ENCODE results near the gene MRTFB.

DNA sequence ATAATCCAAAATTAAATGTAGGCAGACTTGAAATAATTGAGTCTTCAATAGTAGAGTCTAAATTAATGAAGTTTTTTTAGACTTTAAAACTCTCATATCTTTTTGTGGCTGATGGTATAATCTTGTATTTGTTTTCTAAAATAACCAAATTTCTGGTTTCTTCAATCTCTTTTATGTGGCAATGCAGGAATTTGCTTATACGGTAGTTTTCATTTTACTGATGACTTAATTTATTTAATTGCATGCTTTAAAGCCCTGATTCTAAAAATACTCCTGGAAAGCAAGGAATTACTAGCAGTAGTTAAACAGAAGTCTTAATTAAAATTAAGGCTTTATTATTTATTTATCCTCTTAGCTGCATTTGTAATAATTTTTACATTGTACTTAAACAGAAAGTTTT is 15.4 kb downstream of the MRTFB start:
- TF ChIP-seq POLR2A (IDR thresholded peaks at IDR 0.05) = no peak
- TF ChIP-seq, protein P1, sequence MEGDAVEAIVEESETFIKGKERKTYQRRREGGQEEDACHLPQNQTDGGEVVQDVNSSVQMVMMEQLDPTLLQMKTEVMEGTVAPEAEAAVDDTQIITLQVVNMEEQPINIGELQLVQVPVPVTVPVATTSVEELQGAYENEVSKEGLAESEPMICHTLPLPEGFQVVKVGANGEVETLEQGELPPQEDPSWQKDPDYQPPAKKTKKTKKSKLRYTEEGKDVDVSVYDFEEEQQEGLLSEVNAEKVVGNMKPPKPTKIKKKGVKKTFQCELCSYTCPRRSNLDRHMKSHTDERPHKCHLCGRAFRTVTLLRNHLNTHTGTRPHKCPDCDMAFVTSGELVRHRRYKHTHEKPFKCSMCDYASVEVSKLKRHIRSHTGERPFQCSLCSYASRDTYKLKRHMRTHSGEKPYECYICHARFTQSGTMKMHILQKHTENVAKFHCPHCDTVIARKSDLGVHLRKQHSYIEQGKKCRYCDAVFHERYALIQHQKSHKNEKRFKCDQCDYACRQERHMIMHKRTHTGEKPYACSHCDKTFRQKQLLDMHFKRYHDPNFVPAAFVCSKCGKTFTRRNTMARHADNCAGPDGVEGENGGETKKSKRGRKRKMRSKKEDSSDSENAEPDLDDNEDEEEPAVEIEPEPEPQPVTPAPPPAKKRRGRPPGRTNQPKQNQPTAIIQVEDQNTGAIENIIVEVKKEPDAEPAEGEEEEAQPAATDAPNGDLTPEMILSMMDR (IDR thresholded peaks at IDR 0.05) = no peak
